ENCODE results near the gene SMIM38. TPM values are rescaled to one million over a fixed set of nuclear protein-coding genes. Genes with fewer than 3 reads are reported as not detected.

SMIM38 gene
- total and polyA plus RNA-seq, 2 experiments from 2014 or later, result 0.38 TPM; not detected in 1

- Histone ChIP-seq H3K79me2 (replicated peaks; ENCODE audit: insufficient read depth) (no peaks in the 10 kb centered on the region), H3K4me3 (no peak overlapping the region), H3F3A (replicated peaks; ENCODE audit: low read depth) (no peaks in the 10 kb centered on the region), H4K20me1 (replicated peaks; ENCODE audit: insufficient read depth) (no peaks in the 10 kb centered on the region), H3K4me1 (ENCODE audit: insufficient read depth) (no peaks in the 10 kb centered on the region), H3K27me3 (ENCODE audit: insufficient read depth) (no peaks in the 10 kb centered on the region), H3K9me2 (ENCODE audit: insufficient read depth) (no peaks in the 10 kb centered on the region; the same call in 1 of the 2 replicates), H3K4me2 (no peak overlapping the region), H3K36me3 (ENCODE audit: insufficient read depth) (no peaks in the 10 kb centered on the region), H2AFZ (no peak overlapping the region), H3K27ac (ENCODE audit: low read depth) (no peak overlapping the region)
- DNase-seq (ENCODE audit: low spot score) (no peak), ATAC-seq (no peak)
- Mint-ChIP-seq H3K4me1 (peaks cover 4% of the 10 kb centered on the region; the same call in 2 of the 3 replicates), H3K4me3 (no peak overlapping the region), H3K9me3 (peaks cover 8% of the 10 kb centered on the region; the same call in 2 of the 3 replicates), H3K36me3 (ENCODE audit: low read depth) (no peaks in the 10 kb centered on the region), H3K27me3 (ENCODE audit: insufficient read depth, low read depth, poor library complexity) (peaks cover 4% of the 10 kb centered on the region), H3K27ac (no peak overlapping the region)
- TF ChIP-seq EZH2 (IDR thresholded peaks at IDR 0.05; ENCODE audit: low read depth, unreplicated experiment) (no peak), POLR2AphosphoS5 (IDR thresholded peaks at IDR 0.05; ENCODE audit: low read depth) (no peak), EZH2phosphoT487 (IDR thresholded peaks at IDR 0.05; ENCODE audit: unreplicated experiment) (no peak), ZNF114 (CRISPR knock-in tag; IDR thresholded peaks at IDR 0.05) (no peak), CREB1 (CRISPR knock-in tag; IDR thresholded peaks at IDR 0.05; ENCODE audit: low read depth) (no peak), STAT1 (IDR thresholded peaks at IDR 0.05; ENCODE audit: unreplicated experiment) (no peak), REST (IDR thresholded peaks at IDR 0.05; ENCODE audit: unreplicated experiment) (no peak)
- TF ChIP-seq, protein P1, sequence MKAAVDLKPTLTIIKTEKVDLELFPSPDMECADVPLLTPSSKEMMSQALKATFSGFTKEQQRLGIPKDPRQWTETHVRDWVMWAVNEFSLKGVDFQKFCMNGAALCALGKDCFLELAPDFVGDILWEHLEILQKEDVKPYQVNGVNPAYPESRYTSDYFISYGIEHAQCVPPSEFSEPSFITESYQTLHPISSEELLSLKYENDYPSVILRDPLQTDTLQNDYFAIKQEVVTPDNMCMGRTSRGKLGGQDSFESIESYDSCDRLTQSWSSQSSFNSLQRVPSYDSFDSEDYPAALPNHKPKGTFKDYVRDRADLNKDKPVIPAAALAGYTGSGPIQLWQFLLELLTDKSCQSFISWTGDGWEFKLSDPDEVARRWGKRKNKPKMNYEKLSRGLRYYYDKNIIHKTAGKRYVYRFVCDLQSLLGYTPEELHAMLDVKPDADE (IDR thresholded peaks at IDR 0.05), result no peak
Observed at GRCh38 chr11:69178819-69179482, 23.2 kb downstream of the SMIM38 start.

DNA sequence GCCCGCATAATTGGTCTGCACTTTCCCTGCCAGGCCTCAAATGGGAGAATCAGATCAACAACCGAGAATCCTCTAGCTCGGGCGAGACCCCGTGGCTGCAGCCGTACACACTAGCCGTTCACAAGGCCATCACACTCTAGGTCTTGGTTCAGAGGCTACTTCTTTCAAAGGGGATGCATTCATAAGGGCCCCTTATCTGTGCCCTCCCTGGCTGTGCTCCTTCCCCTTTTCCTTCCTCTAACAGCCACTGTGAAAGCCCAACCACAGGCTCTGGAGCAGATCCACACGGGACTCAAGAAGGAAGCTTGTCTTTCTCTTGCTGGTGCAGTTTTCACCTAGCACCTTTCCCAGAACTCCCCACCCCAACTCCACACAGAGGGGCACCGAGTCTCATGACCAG, 24.5 kb downstream of the SMIM38 start:
- DNase-seq (ENCODE audit: low spot score) (no peak), ATAC-seq (no peak)
- no peaks in the 10 kb centered on the region for H3K36me3 Mint-ChIP-seq (ENCODE audit: low read depth)
- TF ChIP-seq ZNF114 (CRISPR knock-in tag; IDR thresholded peaks at IDR 0.05), result no peak
- peaks cover 3% of the 10 kb centered on the region; the same call in 2 of the 3 replicates for H3K9me3 Mint-ChIP-seq
- no peaks in the 10 kb centered on the region for H3F3A ChIP-seq (replicated peaks; ENCODE audit: low read depth)
- no peaks in the 10 kb centered on the region for H3K36me3 ChIP-seq (ENCODE audit: insufficient read depth)
- H3K79me2 ChIP-seq (replicated peaks; ENCODE audit: insufficient read depth), result no peaks in the 10 kb centered on the region
- no peaks in the 10 kb centered on the region for H3K4me1 ChIP-seq (ENCODE audit: insufficient read depth)
- no peak overlapping the region for H3K4me3 ChIP-seq
- no peak overlapping the region for H3K27ac ChIP-seq (ENCODE audit: low read depth)
- H3K4me3 Mint-ChIP-seq, result no peak overlapping the region
- no peaks in the 10 kb centered on the region for H3K27me3 ChIP-seq (ENCODE audit: insufficient read depth)
- H3K27ac Mint-ChIP-seq, result no peak overlapping the region
- H3K4me1 Mint-ChIP-seq, result peaks cover 4% of the 10 kb centered on the region; the same call in 2 of the 3 replicates
- no peaks in the 10 kb centered on the region for H4K20me1 ChIP-seq (replicated peaks; ENCODE audit: insufficient read depth)
- H3K27me3 Mint-ChIP-seq (ENCODE audit: insufficient read depth, low read depth, poor library complexity), result peaks cover 4% of the 10 kb centered on the region
- H3K9me2 ChIP-seq (ENCODE audit: insufficient read depth), result no peaks in the 10 kb centered on the region; the same call in 1 of the 2 replicates
- H3K4me2 ChIP-seq, result no peak overlapping the region
- H2AFZ ChIP-seq, result no peak overlapping the region

All from GM23338 (cell line).